Measurements from ENCODE around the gene ZNF557.
"Not testable (repeated sequence)": the region's sequence is repeated elsewhere in the genome, so short reads cannot be mapped to it uniquely, and the experiment has no call there.

DNA sequence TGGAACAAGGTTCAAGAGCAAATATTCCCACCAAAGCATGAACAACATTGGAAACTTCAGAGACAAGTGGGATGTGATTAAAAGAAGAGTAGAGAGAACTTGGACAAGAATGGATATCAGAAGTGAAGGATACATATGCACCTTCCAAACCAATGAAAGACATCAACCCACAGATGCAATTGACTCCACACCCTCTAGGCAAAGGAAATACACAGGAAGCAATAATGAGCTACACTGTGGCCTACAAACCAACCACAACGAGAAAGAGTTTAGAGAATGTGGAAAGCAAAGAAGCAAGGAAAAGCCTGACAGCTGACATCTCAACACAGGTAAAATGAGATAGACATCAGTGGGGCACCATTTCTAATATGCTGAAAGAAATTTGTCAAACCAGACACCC lies 40.7 kb upstream of the ZNF557 start:
- TF ChIP-seq, protein P1, sequence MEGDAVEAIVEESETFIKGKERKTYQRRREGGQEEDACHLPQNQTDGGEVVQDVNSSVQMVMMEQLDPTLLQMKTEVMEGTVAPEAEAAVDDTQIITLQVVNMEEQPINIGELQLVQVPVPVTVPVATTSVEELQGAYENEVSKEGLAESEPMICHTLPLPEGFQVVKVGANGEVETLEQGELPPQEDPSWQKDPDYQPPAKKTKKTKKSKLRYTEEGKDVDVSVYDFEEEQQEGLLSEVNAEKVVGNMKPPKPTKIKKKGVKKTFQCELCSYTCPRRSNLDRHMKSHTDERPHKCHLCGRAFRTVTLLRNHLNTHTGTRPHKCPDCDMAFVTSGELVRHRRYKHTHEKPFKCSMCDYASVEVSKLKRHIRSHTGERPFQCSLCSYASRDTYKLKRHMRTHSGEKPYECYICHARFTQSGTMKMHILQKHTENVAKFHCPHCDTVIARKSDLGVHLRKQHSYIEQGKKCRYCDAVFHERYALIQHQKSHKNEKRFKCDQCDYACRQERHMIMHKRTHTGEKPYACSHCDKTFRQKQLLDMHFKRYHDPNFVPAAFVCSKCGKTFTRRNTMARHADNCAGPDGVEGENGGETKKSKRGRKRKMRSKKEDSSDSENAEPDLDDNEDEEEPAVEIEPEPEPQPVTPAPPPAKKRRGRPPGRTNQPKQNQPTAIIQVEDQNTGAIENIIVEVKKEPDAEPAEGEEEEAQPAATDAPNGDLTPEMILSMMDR (IDR thresholded peaks at IDR 0.05 in 8 of 11, conservative IDR thresholded peaks at IDR 0.05 in 3 of 11): not testable (repeated sequence)
- not testable (repeated sequence) for TF ChIP-seq POLR2A (IDR thresholded peaks at IDR 0.05)
